OCI-LY1 (cell line): ENCODE data around the gene ELOVL6.

ENCODE experiments used
- H2AFZ ChIP-seq: fragments of 200-600 bp; sonication (generic), shearing (Covaris generic); 2 replicates; pipeline ENCODE4 v1.6.0; 2014; ENCODE audit warnings: antibody characterized with exemption, mild to moderate bottlenecking, low read length
- H3F3A ChIP-seq: fragments of 200-600 bp; sonication (generic), shearing (Covaris generic); 2 replicates; pipeline ENCODE4 v1.6.0; 2014; ENCODE audit warnings: mild to moderate bottlenecking, antibody characterized with exemption, low read length, moderate library complexity; ENCODE audit not compliant: insufficient read depth
- H3K27ac ChIP-seq: fragments of 200-600 bp; sonication (generic); 2 replicates; pipeline ENCODE4 v1.5.1; 2014; ENCODE audit warnings: low read length, mixed run types, mild to moderate bottlenecking, low read depth; ENCODE audit not compliant: poor library complexity, severe bottlenecking
- H3K27me3 ChIP-seq: fragments of 200-600 bp; sonication (generic); 2 replicates; pipeline ENCODE4 v1.6.0; 2014; ENCODE audit warnings: antibody characterized with exemption, mild to moderate bottlenecking, low read length, moderate library complexity; ENCODE audit not compliant: insufficient read depth
- H3K36me3 ChIP-seq: fragments of 200-600 bp; sonication (generic); 2 replicates; pipeline ENCODE4 v1.6.1; 2014; ENCODE audit warnings: mild to moderate bottlenecking, antibody characterized with exemption, low read length, moderate library complexity, mixed read lengths; ENCODE audit not compliant: insufficient read depth
- H3K4me1 ChIP-seq: fragments of 200-600 bp; sonication (generic); 2 replicates; pipeline ENCODE4 v1.5.1; 2014; ENCODE audit warnings: mild to moderate bottlenecking, low read length, moderate library complexity; ENCODE audit not compliant: insufficient read depth, severe bottlenecking
- H3K4me2 ChIP-seq: fragments of 200-600 bp; sonication (generic), shearing (Covaris generic); 2 replicates; pipeline ENCODE4 v1.6.1; 2014; ENCODE audit warnings: low read length
- H3K4me3 ChIP-seq: fragments of 200-600 bp; sonication (generic); 2 replicates; pipeline ENCODE4 v1.5.1; 2014; ENCODE audit warnings: low read length, low read depth, mild to moderate bottlenecking, mixed read lengths; ENCODE audit not compliant: poor library complexity, severe bottlenecking
- H3K79me2 ChIP-seq: fragments of 200-600 bp; shearing (Covaris generic); 2 replicates; pipeline ENCODE4 v1.6.1; 2016; ENCODE audit warnings: mixed run types, low read length, mixed read lengths; ENCODE audit not compliant: insufficient read depth
- H3K9ac ChIP-seq: fragments of 200-600 bp; sonication (generic), shearing (Covaris generic); 2 replicates; pipeline ENCODE4 v1.6.1; 2014; ENCODE audit warnings: mild to moderate bottlenecking, low read length, mixed read lengths
- H3K9me2 ChIP-seq: fragments of 200-600 bp; sonication (generic), shearing (Covaris generic); 2 replicates; pipeline ENCODE4 v1.6.1; 2014; ENCODE audit warnings: low read depth, mild to moderate bottlenecking, low read length, mixed read lengths
- H3K9me3 ChIP-seq: fragments of 200-600 bp; shearing (Covaris generic); 2 replicates; pipeline ENCODE4 v1.6.1; 2014; ENCODE audit warnings: low read length, mixed read lengths
- H4K20me1 ChIP-seq: fragments of 200-600 bp; sonication (generic), shearing (Covaris generic); 2 replicates; pipeline ENCODE4 v1.6.0; 2016; ENCODE audit warnings: mild to moderate bottlenecking, low read length; ENCODE audit not compliant: insufficient read depth
- EZH2 ChIP-seq: fragments of 200-600 bp; sonication (generic), shearing (Covaris generic); IDR thresholded peaks from 2 replicates; pipeline ENCODE4 v1.8.0; 2017; ENCODE audit warnings: borderline replicate concordance, mixed run types, mild to moderate bottlenecking, antibody characterized with exemption, low read length, moderate library complexity, mixed read lengths
- TF ChIP-seq, protein P1 (sequence below): fragments of 200-600 bp; sonication (generic), shearing (Covaris generic); IDR thresholded peaks from 2 replicates; pipeline ENCODE4 v1.5.1; 2017; ENCODE audit warnings: mild to moderate bottlenecking, antibody characterized with exemption, low read length, moderate library complexity, mixed read lengths

Gene ELOVL6

GRCh38 chr4:110156442-110156841 lies 42.0 kb downstream of the ELOVL6 start:
- Histone ChIP-seq H3K4me2 (no peak overlapping the region), H3K36me3 (peaks cover 12% of the 10 kb centered on the region; the same call in 1 of the 2 replicates)
- TF ChIP-seq, protein P1, sequence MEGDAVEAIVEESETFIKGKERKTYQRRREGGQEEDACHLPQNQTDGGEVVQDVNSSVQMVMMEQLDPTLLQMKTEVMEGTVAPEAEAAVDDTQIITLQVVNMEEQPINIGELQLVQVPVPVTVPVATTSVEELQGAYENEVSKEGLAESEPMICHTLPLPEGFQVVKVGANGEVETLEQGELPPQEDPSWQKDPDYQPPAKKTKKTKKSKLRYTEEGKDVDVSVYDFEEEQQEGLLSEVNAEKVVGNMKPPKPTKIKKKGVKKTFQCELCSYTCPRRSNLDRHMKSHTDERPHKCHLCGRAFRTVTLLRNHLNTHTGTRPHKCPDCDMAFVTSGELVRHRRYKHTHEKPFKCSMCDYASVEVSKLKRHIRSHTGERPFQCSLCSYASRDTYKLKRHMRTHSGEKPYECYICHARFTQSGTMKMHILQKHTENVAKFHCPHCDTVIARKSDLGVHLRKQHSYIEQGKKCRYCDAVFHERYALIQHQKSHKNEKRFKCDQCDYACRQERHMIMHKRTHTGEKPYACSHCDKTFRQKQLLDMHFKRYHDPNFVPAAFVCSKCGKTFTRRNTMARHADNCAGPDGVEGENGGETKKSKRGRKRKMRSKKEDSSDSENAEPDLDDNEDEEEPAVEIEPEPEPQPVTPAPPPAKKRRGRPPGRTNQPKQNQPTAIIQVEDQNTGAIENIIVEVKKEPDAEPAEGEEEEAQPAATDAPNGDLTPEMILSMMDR: no peak
- TF ChIP-seq EZH2: no peak

GRCh38 chr4:110155654-110156053 lies 42.8 kb downstream of the ELOVL6 start:
- Histone ChIP-seq H2AFZ (no peak overlapping the region), H3K4me2 (no peak overlapping the region), H3F3A (no peaks in the 10 kb centered on the region), H3K9me3 (no peaks in the 10 kb centered on the region), H3K27ac (no peak overlapping the region), H3K36me3 (peaks cover 9% of the 10 kb centered on the region; the same call in 1 of the 2 replicates), H3K4me1 (peaks cover 10% of the 10 kb centered on the region), H3K9me2 (no peaks in the 10 kb centered on the region), H3K27me3 (no peaks in the 10 kb centered on the region), H3K79me2 (peaks cover 8% of the 10 kb centered on the region; the same call in 1 of the 2 replicates), H4K20me1 (no peaks in the 10 kb centered on the region), H3K9ac (no peak overlapping the region), H3K4me3 (no peak overlapping the region)
- TF ChIP-seq, protein P1: no peak
- no peak for TF ChIP-seq EZH2

More at GRCh38 chr4:110156442-110156841, 42.0 kb downstream of the ELOVL6 start:
- Histone ChIP-seq H3K9me2 (no peaks in the 10 kb centered on the region), H3F3A (no peaks in the 10 kb centered on the region), H3K27ac (no peak overlapping the region), H3K79me2 (peaks cover 8% of the 10 kb centered on the region; the same call in 1 of the 2 replicates), H4K20me1 (no peaks in the 10 kb centered on the region), H3K27me3 (no peaks in the 10 kb centered on the region), H2AFZ (no peak overlapping the region), H3K9ac (no peak overlapping the region), H3K4me3 (no peak overlapping the region), H3K9me3 (no peaks in the 10 kb centered on the region), H3K4me1 (peaks cover 10% of the 10 kb centered on the region)

DNA sequence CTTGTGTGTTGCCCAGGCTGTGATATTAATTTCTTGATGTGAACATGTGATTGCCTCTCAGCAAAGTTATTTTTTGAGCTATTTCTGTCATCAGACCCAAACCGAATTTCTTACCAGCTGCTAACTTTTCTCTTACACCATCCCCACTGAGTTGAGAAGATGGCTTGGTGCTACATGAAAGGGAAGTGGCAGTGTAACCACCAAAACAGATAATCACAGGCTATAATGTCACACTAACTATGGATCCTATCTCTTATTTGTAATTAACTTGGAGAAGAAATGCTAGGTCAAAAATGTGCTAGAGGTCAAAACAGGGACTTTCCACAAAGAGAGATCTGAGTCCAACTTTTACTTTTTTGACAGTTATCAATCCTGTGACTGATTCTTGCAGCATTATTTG lies 43.8 kb downstream of the ELOVL6 start:
- Histone ChIP-seq H3K36me3 (peaks cover 10% of the 10 kb centered on the region; the same call in 1 of the 2 replicates), H2AFZ (no peak overlapping the region), H3K4me1 (peaks cover 4% of the 10 kb centered on the region), H3K79me2 (peaks cover 8% of the 10 kb centered on the region; the same call in 1 of the 2 replicates), H3K27ac (no peak overlapping the region), H3K9ac (no peak overlapping the region), H4K20me1 (no peaks in the 10 kb centered on the region), H3F3A (no peaks in the 10 kb centered on the region), H3K4me3 (no peak overlapping the region), H3K27me3 (no peaks in the 10 kb centered on the region), H3K4me2 (no peak overlapping the region), H3K9me3 (no peaks in the 10 kb centered on the region), H3K9me2 (no peaks in the 10 kb centered on the region)
- TF ChIP-seq EZH2: no peak
- TF ChIP-seq, protein P1: no peak
